RPMI8226 (cell line): ENCODE results near the gene SLC29A1.

Experiments used
- DNase-seq: peaks from one replicate; pipeline ENCODE4 v3.0.0-alpha.2; 2015

The SLC29A1 gene

GRCh38 chr6:44270526-44271405 lies 47.4 kb downstream of the SLC29A1 start:
- no peak for DNase-seq

GRCh38 chr6:44271406-44271723 lies 48.0 kb downstream of the SLC29A1 start:
- DNase-seq = no peak

GRCh38 chr6:44271914-44272313 lies 48.5 kb downstream of the SLC29A1 start:
- no peak for DNase-seq

- no peak for DNase-seq
Measured at GRCh38 chr6:44272529-44272928, 49.1 kb downstream of the SLC29A1 start.

GRCh38 chr6:44272999-44273566 lies 49.7 kb downstream of the SLC29A1 start:
- no peak for DNase-seq

GRCh38 chr6:44273617-44274016 lies 50.2 kb downstream of the SLC29A1 start:
- no peak for DNase-seq

GRCh38 chr6:44275271-44275748 lies 51.9 kb downstream of the SLC29A1 start:
- no peak for DNase-seq

- no peak for DNase-seq
Measured at GRCh38 chr6:44275749-44276648, 52.6 kb downstream of the SLC29A1 start.

- DNase-seq = no peak
Measured at GRCh38 chr6:44276667-44277640, 53.6 kb downstream of the SLC29A1 start.

- no peak for DNase-seq
Measured at GRCh38 chr6:44277763-44278162, 54.4 kb downstream of the SLC29A1 start.

GRCh38 chr6:44278315-44278714 lies 54.9 kb downstream of the SLC29A1 start:
- DNase-seq = no peak

- no peak for DNase-seq
Measured at GRCh38 chr6:44278774-44279697, 55.6 kb downstream of the SLC29A1 start.
